ACC112 (cell line): ENCODE measurements around the gene DSCAM.

Experiments used
- H2AFZ ChIP-seq: fragments of 200-600 bp; sonication (generic); one replicate; pipeline ENCODE4 v1.6.0; 2017; ENCODE audit warnings: antibody characterized with exemption, low read length; ENCODE audit not compliant: unreplicated experiment
- H3K27ac ChIP-seq: fragments of 200-600 bp; sonication (generic); 2 replicates; pipeline ENCODE4 v1.5.1; 2014; ENCODE audit warnings: low read depth, mild to moderate bottlenecking, antibody characterized with exemption, low read length, moderate library complexity
- H3K27me3 ChIP-seq: fragments of 200-600 bp; sonication (generic); 2 replicates; pipeline ENCODE4 v1.6.1; 2014; ENCODE audit warnings: mild to moderate bottlenecking, antibody characterized with exemption, low read length, moderate library complexity, mixed read lengths; ENCODE audit not compliant: insufficient read depth
- H3K36me3 ChIP-seq: fragments of 200-600 bp; sonication (generic); 2 replicates; pipeline ENCODE4 v1.6.1; 2016; ENCODE audit warnings: mild to moderate bottlenecking, antibody characterized with exemption, low read length, moderate library complexity, mixed read lengths; ENCODE audit not compliant: insufficient read depth
- H3K4me1 ChIP-seq: fragments of 200-600 bp; sonication (generic); one replicate; pipeline ENCODE4 v1.6.1; 2016; ENCODE audit warnings: low read length, mixed read lengths; ENCODE audit not compliant: insufficient read depth, unreplicated experiment, control insufficient read depth
- H3K4me3 ChIP-seq: fragments of 200-600 bp; sonication (generic); 2 replicates; pipeline ENCODE4 v1.5.1; 2014; ENCODE audit warnings: mild to moderate bottlenecking, low read depth, low read length
- H3K79me2 ChIP-seq: fragments of 200-600 bp; sonication (generic); one replicate; pipeline ENCODE4 v1.6.0; 2016; ENCODE audit warnings: low read length; ENCODE audit not compliant: control insufficient read depth, unreplicated experiment, insufficient read depth

DSCAM gene

DNA sequence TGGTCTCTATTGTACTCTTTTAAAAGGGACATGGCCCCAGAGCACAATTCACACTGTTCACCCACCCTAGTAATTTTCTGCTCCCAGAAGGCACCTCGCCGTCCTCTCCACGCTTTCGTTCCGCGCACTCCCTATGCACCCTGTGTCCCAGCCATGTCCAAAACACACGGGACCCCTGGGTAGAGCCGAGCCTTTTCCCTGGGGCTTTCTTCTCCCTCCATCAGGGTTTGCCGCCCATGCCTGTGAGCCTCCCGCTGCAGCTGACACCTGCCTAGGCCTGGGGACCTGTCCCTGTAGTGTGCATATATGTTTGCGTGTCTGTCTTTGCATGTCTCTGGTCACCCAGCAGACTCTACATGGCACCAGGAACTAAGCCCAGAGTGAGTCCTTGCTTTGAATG is 677.0 kb downstream of the DSCAM start:
- H3K79me2 ChIP-seq = no peaks in the 10 kb centered on the region

DNA sequence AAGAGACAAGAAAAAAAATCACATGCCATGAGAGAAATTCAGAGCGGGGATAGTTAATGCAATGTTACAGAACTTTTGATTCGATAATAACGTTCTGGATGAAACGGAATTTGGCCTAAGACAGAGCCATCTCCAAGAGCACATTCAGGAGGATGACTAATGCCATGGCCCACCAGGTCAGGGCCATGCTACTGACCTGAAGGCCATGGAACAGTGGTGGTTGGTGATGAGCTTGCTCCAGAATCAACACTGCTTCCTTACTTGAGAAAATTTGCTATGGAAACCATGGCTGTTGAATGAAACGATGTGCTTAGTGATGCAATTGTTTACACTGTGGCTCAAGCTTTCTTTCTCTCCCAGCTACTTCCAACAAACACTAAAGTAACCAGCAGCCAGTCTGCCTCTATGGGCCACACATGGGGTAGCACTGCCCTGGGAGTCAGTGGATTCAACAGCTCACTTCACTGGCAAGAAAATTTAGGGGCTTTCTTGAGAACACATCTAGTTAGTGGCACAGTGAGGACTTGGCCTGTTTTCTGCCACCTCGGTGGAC is 680.6 kb downstream of the DSCAM start:
- H3K79me2 ChIP-seq = no peaks in the 10 kb centered on the region
- H3K36me3 ChIP-seq = no peaks in the 10 kb centered on the region
- no peak overlapping the region for H2AFZ ChIP-seq
- no peaks in the 10 kb centered on the region for H3K27me3 ChIP-seq
- H3K4me1 ChIP-seq = no peaks in the 10 kb centered on the region
- no peak overlapping the region for H3K4me3 ChIP-seq
- H3K27ac ChIP-seq = no peak overlapping the region

More for the DNA sequence above, 677.0 kb downstream of the DSCAM start:
- no peaks in the 10 kb centered on the region for H3K36me3 ChIP-seq
- no peak overlapping the region for H3K27ac ChIP-seq
- no peak overlapping the region for H3K4me3 ChIP-seq
- H2AFZ ChIP-seq = no peak overlapping the region
- no peaks in the 10 kb centered on the region for H3K4me1 ChIP-seq
- H3K27me3 ChIP-seq = no peaks in the 10 kb centered on the region

DNA sequence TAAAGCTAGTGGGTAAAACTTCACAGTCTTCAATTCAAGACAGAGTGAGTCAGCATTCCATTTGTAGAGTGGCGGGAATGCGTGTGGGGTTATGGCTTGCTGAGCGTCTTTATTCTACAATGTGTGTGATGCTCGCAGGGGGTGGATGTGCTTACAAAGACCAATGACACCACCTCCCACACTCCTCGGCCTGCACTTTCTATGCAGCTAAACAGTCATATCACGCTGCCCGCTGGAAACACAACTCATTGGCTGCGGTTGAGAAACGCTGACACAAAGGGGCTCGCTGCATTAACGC is 681.2 kb downstream of the DSCAM start:
- Histone ChIP-seq H3K36me3 (no peaks in the 10 kb centered on the region), H3K27ac (no peak overlapping the region), H3K4me1 (no peaks in the 10 kb centered on the region), H3K4me3 (no peak overlapping the region), H2AFZ (no peak overlapping the region), H3K79me2 (no peaks in the 10 kb centered on the region), H3K27me3 (no peaks in the 10 kb centered on the region)

DNA sequence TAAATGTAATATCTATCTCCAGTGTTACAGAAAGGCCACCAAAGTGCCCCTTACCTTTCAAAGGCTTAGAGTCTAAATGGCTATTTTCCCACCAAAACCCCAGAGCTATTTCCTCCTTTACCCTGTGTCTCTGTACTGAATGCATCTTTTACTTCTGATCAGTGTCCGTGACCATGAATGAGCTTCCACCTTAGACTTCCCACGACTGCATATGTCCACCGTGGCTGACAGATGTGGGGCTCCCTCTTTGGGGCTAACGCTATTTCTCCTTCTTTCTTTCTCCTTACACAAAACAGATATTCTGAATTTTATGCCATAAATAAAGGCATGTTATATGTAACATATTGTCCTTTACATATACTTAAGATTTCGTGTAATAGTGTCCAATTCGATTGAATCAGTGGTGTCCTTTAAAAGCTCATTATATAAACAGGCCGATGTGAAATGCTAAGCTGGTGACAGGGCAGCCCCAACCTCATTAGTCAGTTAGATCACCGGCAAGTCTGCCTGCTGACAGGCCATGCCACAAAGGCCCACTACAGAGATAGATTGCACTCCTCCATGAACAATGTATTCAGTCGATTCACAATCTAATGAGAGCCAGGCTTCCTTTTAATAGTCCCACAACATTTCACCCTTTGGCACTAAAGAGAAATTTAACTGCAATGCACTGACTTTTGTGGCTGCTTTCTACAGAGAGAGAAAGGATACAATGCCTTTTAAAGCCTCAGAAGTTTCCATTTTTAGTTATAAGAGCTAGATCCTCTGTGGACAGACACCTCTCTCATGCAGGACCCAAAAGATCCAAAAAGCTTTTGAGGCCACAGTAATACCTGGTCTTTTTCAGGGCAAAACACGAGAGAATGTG is 681.8 kb downstream of the DSCAM start:
- Histone ChIP-seq H3K36me3 (no peaks in the 10 kb centered on the region), H2AFZ (no peak overlapping the region), H3K4me1 (no peaks in the 10 kb centered on the region), H3K27ac (no peak overlapping the region), H3K27me3 (no peaks in the 10 kb centered on the region), H3K4me3 (no peak overlapping the region), H3K79me2 (no peaks in the 10 kb centered on the region)

DNA sequence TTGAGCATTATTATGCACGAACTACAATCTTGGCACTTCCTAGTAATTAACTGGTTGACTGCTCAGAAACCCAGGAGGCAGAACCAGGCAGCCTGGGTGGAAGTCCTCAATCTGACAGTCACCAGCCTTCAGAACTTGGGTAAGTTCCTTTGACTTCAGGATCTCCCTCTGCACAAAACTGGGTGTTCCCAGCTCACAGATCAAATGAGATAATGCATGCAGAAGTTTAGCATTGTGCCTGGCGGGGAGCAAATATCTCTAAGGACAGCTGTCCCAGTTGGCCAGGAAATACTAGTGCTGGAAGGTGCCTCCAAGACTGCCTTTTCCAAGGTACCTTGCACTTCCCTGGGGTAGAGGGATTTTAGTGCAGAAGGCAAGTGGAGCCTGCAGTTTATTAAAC is 684.9 kb downstream of the DSCAM start:
- H3K4me1 ChIP-seq = no peaks in the 10 kb centered on the region
- H2AFZ ChIP-seq = no peak overlapping the region
- no peaks in the 10 kb centered on the region for H3K36me3 ChIP-seq
- no peaks in the 10 kb centered on the region for H3K27me3 ChIP-seq
- no peak overlapping the region for H3K27ac ChIP-seq
- no peak overlapping the region for H3K4me3 ChIP-seq
- H3K79me2 ChIP-seq = no peaks in the 10 kb centered on the region

DNA sequence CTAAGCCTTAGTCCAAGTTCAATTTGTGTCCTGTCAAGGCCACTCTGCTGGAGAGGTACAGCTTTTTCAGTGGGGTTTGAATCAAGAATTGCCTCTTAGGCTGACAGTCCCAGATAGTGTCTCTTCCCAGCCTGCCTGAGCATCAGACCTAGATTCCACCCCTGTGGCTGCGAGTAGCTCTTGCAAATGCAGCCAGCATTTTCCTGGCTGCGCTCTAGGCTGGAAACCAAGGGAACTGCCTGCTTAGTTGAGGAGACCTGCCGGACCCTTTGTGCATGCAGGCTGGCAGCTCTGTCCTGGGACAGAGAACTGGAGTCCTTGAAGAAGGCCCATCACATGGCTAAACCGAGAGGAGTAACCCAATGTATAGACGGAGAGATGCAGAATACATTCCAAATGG is 686.0 kb downstream of the DSCAM start:
- no peak overlapping the region for H3K27ac ChIP-seq
- H3K27me3 ChIP-seq = no peaks in the 10 kb centered on the region
- no peaks in the 10 kb centered on the region for H3K4me1 ChIP-seq
- no peak overlapping the region for H3K4me3 ChIP-seq
- no peaks in the 10 kb centered on the region for H3K79me2 ChIP-seq
- no peak overlapping the region for H2AFZ ChIP-seq
- H3K36me3 ChIP-seq = no peaks in the 10 kb centered on the region

DNA sequence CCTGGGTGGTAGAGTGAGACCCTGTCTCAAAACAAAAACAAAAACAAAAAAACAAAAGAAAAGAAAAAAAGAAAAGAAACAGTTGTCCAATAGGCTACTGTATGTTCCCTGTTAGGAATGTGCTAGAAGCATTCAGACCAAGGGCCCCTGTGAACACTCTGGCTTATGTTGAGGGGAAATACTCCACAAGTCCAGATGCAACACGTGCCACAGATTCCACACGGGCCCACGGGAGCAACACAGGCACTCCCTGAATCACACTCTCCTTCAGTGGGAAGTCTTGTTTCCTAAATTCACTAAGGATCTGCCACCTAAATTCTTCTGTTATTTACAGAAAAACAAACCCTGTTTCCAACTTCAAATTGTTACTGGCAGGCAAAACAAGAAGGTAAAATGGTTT is 688.6 kb downstream of the DSCAM start:
- no peaks in the 10 kb centered on the region for H3K4me1 ChIP-seq
- H2AFZ ChIP-seq = no peak overlapping the region
- H3K27ac ChIP-seq = no peak overlapping the region
- no peak overlapping the region for H3K4me3 ChIP-seq
- H3K27me3 ChIP-seq = no peaks in the 10 kb centered on the region
- no peaks in the 10 kb centered on the region for H3K36me3 ChIP-seq
- no peaks in the 10 kb centered on the region for H3K79me2 ChIP-seq

DNA sequence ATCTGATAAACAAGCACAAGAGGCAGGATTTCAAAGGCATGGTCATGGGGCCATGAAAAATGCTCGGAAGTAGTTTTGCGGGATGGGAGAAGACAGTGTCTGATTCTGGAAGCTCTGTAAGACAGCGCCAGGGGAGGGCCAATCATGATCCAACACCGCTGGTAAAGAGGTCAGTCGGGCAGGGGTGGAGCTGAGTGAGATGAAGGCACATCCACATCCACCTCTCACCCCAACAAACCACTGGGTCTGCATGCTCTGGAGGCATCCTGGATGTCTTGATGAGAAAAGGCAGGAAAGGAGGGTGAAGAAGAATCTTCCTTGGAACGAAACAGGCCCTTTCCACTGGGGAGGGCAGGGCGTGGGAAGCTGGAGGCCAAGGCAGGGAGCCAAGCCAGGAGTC is 691.4 kb downstream of the DSCAM start:
- Histone ChIP-seq H3K27ac (no peak overlapping the region), H3K27me3 (no peaks in the 10 kb centered on the region), H3K4me1 (no peaks in the 10 kb centered on the region), H3K4me3 (no peak overlapping the region), H3K36me3 (no peaks in the 10 kb centered on the region), H2AFZ (no peak overlapping the region), H3K79me2 (no peaks in the 10 kb centered on the region)

DNA sequence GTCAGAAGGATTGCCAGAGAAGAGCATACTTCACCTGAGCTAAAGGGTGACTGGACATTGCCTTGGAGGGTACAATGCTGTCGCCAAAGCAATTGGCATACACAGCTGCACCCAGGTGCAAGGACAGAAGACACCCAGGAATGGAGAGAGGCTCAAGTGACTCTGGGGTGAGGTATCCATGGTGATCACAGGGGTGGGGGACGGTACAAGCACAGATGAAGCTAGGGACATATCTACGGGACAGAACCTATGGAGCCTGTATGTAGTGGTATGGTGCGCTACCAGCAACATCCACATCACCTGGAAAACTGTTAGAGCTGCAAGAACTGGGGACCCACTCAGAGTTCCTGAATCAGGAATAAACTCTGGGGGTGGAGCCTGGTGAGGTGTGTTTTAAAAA is 693.6 kb downstream of the DSCAM start:
- Histone ChIP-seq H3K4me3 (no peak overlapping the region), H3K4me1 (no peaks in the 10 kb centered on the region), H3K79me2 (no peaks in the 10 kb centered on the region), H3K27ac (no peak overlapping the region), H3K27me3 (no peaks in the 10 kb centered on the region), H3K36me3 (no peaks in the 10 kb centered on the region), H2AFZ (no peak overlapping the region)

DNA sequence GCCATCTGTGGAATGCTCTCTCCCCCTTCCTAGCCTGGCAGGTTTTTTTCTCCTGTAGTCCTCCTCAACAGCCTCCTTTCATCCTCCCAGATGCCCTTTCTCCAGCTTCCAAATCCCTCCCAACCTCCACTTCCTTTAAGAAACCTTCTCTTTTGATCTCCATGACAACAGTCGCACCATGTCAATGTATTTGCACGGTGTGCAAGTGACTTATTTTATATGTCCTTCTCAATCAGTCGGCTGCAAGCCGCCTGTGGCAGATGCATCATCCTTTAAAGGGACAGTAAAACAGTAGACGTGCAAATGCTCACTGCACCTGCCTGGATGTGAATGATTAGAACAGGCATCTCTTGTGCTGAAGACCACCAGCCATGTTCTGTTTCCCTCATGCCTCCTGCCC is 694.5 kb downstream of the DSCAM start:
- Histone ChIP-seq H3K4me3 (no peak overlapping the region), H3K4me1 (no peaks in the 10 kb centered on the region), H3K36me3 (no peaks in the 10 kb centered on the region), H3K27me3 (no peaks in the 10 kb centered on the region), H3K27ac (no peak overlapping the region), H3K79me2 (no peaks in the 10 kb centered on the region), H2AFZ (no peak overlapping the region)

DNA sequence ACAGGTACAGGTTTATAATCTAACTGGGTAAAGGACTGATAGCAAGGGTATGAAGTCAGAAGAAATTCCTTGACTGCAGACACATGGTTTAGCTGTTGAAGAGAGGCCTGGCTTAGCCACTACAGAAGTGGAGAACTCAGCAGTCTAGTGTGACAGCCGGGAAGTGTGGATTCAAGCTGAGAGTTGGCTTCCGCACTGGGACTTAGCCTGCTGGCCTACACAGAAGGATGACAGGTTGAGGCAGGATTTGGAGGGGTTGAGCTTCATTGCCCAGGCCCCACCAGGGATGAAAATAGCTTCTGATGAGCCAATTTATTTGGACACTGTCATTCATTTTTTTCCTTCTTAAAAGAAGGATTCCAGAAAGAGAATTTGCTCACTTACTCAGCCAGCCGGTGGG is 695.3 kb downstream of the DSCAM start:
- H3K4me3 ChIP-seq = no peak overlapping the region
- no peaks in the 10 kb centered on the region for H3K79me2 ChIP-seq
- no peak overlapping the region for H3K27ac ChIP-seq
- no peaks in the 10 kb centered on the region for H3K36me3 ChIP-seq
- no peaks in the 10 kb centered on the region for H3K27me3 ChIP-seq
- H3K4me1 ChIP-seq = no peaks in the 10 kb centered on the region
- no peak overlapping the region for H2AFZ ChIP-seq
